GM21529 (cell line): Measurements from ENCODE around the gene INTS3.
"Not testable (repeated sequence)": the region's sequence is repeated elsewhere in the genome, so short reads cannot be mapped to it uniquely, and the experiment has no call there.

ENCODE experiments used
- ATAC-seq: cut with Tn5 transposase; IDR thresholded peaks from one replicate; pipeline ENCODE4 v1.9.1; 2021; ENCODE audit not compliant: unreplicated experiment

The INTS3 gene

GRCh38 chr1:153775458-153776327, 47.8 kb downstream of the INTS3 start:
- ATAC-seq, result peak; percentile 50

- ATAC-seq, result no peak
These were observed 48.5 kb downstream of the INTS3 start for GRCh38 chr1:153776352-153776751.

GRCh38 chr1:153776845-153777370, 49.1 kb downstream of the INTS3 start:
- ATAC-seq, result no peak

- no peak for ATAC-seq
These were observed 49.8 kb downstream of the INTS3 start for GRCh38 chr1:153777648-153778047.

- ATAC-seq, result no peak
These were observed 50.4 kb downstream of the INTS3 start for GRCh38 chr1:153778051-153778823.

GRCh38 chr1:153778824-153779519, 51.1 kb downstream of the INTS3 start:
- ATAC-seq, result no peak

GRCh38 chr1:153779781-153780541, 52.1 kb downstream of the INTS3 start:
- no peak for ATAC-seq

- no peak for ATAC-seq
These were observed 52.7 kb downstream of the INTS3 start for GRCh38 chr1:153780551-153780950.

GRCh38 chr1:153782648-153783047, 54.8 kb downstream of the INTS3 start:
- not testable (repeated sequence) for ATAC-seq

- peak; percentile 89 for ATAC-seq
These were observed 55.7 kb downstream of the INTS3 start for GRCh38 chr1:153783233-153784190.

GRCh38 chr1:153786038-153786790, 58.4 kb downstream of the INTS3 start:
- ATAC-seq, result no peak

GRCh38 chr1:153789478-153790034, 61.7 kb downstream of the INTS3 start:
- no peak for ATAC-seq

- no peak for ATAC-seq
These were observed 62.6 kb downstream of the INTS3 start for GRCh38 chr1:153790313-153790965.

GRCh38 chr1:153790966-153791647, 63.3 kb downstream of the INTS3 start:
- ATAC-seq, result peak; percentile 85

GRCh38 chr1:153791648-153792253, 63.9 kb downstream of the INTS3 start:
- peak; percentile 13 for ATAC-seq

GRCh38 chr1:153792631-153793041, 64.8 kb downstream of the INTS3 start:
- no peak for ATAC-seq
